Measurements from ENCODE around the gene NCOR2.

The NCOR2 gene

GRCh38 chr12:124537525-124538193, 29.8 kb downstream of the NCOR2 start:
- no peak for TF ChIP-seq CTCF (IDR thresholded peaks at IDR 0.05; ENCODE audit: extremely low read depth, missing control alignments)
- DNase-seq (ENCODE audit: low spot score) = no peak

- DNase-seq (ENCODE audit: low spot score) = no peak
- TF ChIP-seq CTCF (IDR thresholded peaks at IDR 0.05; ENCODE audit: extremely low read depth, missing control alignments) = no peak
Measured at GRCh38 chr12:124536641-124537040, 30.8 kb downstream of the NCOR2 start.

- no peak for TF ChIP-seq CTCF (IDR thresholded peaks at IDR 0.05; ENCODE audit: extremely low read depth, missing control alignments)
- no peak for DNase-seq (ENCODE audit: low spot score)
Measured at GRCh38 chr12:124534776-124535740, 32.4 kb downstream of the NCOR2 start.

- no peak for TF ChIP-seq CTCF (IDR thresholded peaks at IDR 0.05; ENCODE audit: extremely low read depth, missing control alignments)
- no peak for DNase-seq (ENCODE audit: low spot score)
Measured at GRCh38 chr12:124533456-124533855, 34.0 kb downstream of the NCOR2 start.

GRCh38 chr12:124532967-124533366, 34.4 kb downstream of the NCOR2 start:
- no peak for TF ChIP-seq CTCF (IDR thresholded peaks at IDR 0.05; ENCODE audit: extremely low read depth, missing control alignments)
- no peak for DNase-seq (ENCODE audit: low spot score)

- no peak for DNase-seq (ENCODE audit: low spot score)
- no peak for TF ChIP-seq CTCF (IDR thresholded peaks at IDR 0.05; ENCODE audit: extremely low read depth, missing control alignments)
Measured at GRCh38 chr12:124532331-124532750, 35.1 kb downstream of the NCOR2 start.

- DNase-seq (ENCODE audit: low spot score) = no peak
- TF ChIP-seq CTCF (IDR thresholded peaks at IDR 0.05; ENCODE audit: extremely low read depth, missing control alignments) = no peak
Measured at GRCh38 chr12:124531906-124532305, 35.5 kb downstream of the NCOR2 start.
